ENCODE measurements around the gene TMEM229A. TPM values are rescaled to one million over a fixed set of nuclear protein-coding genes. Genes with fewer than 3 reads are reported as not detected.
"Not testable (repeated sequence)": the region's sequence is repeated elsewhere in the genome, so short reads cannot be mapped to it uniquely, and the experiment has no call there.

Gene TMEM229A
- total RNA-seq = not detected in 2 replicates

- peak; percentile 8 for DNase-seq (ENCODE audit: low read depth)
These were observed at the start of gene TMEM229A for GRCh38 chr7:124032369-124033094. TMEM229A (minus strand) TSS chr7:124033067; CDS start chr7:124033003, 64 bp downstream.

GRCh38 chr7:124082234-124082633 lies 49.4 kb upstream of the TMEM229A start:
- DNase-seq (ENCODE audit: low read depth) = not testable (repeated sequence)

- no peak for DNase-seq (ENCODE audit: low read depth)
These were observed 44.7 kb upstream of the TMEM229A start for GRCh38 chr7:124077546-124077945.

- DNase-seq (ENCODE audit: low read depth) = no peak
These were observed 44.0 kb upstream of the TMEM229A start for GRCh38 chr7:124076841-124077240.

GRCh38 chr7:124074007-124074406 lies 41.1 kb upstream of the TMEM229A start:
- no peak for DNase-seq (ENCODE audit: low read depth)

GRCh38 chr7:124073310-124073645 lies 40.4 kb upstream of the TMEM229A start:
- DNase-seq (ENCODE audit: low read depth) = no peak

GRCh38 chr7:124072603-124073309 lies 39.9 kb upstream of the TMEM229A start:
- DNase-seq (ENCODE audit: low read depth) = peak; percentile 54

GRCh38 chr7:124071843-124072242 lies 39.0 kb upstream of the TMEM229A start:
- DNase-seq (ENCODE audit: low read depth) = no peak

GRCh38 chr7:124062171-124062570 lies 29.3 kb upstream of the TMEM229A start:
- no peak for DNase-seq (ENCODE audit: low read depth)

GRCh38 chr7:124060528-124060927 lies 27.7 kb upstream of the TMEM229A start:
- DNase-seq (ENCODE audit: low read depth) = no peak

GRCh38 chr7:124059375-124059774 lies 26.5 kb upstream of the TMEM229A start:
- no peak for DNase-seq (ENCODE audit: low read depth)

GRCh38 chr7:124058515-124058914 lies 25.6 kb upstream of the TMEM229A start:
- DNase-seq (ENCODE audit: low read depth) = no peak

- no peak for DNase-seq (ENCODE audit: low read depth)
These were observed 25.0 kb upstream of the TMEM229A start for GRCh38 chr7:124057872-124058271.

GRCh38 chr7:124056234-124056633 lies 23.4 kb upstream of the TMEM229A start:
- DNase-seq (ENCODE audit: low read depth) = no peak

- no peak for DNase-seq (ENCODE audit: low read depth)
These were observed 19.0 kb upstream of the TMEM229A start for GRCh38 chr7:124051681-124052377.

- DNase-seq (ENCODE audit: low read depth) = no peak
These were observed 10.0 kb upstream of the TMEM229A start for GRCh38 chr7:124042826-124043225.

- DNase-seq (ENCODE audit: low read depth) = no peak
These were observed 8.6 kb upstream of the TMEM229A start for GRCh38 chr7:124041439-124041838.

- not testable (repeated sequence) for DNase-seq (ENCODE audit: low read depth)
These were observed 5.0 kb upstream of the TMEM229A start for GRCh38 chr7:124037902-124038301.

- DNase-seq (ENCODE audit: low read depth) = no peak
These were observed 2.8 kb upstream of the TMEM229A start for GRCh38 chr7:124035706-124036105.

GRCh38 chr7:124034754-124035100 lies 1.9 kb upstream of the TMEM229A start:
- no peak for DNase-seq (ENCODE audit: low read depth)

- no peak for DNase-seq (ENCODE audit: low read depth)
These were observed 1.2 kb upstream of the TMEM229A start for GRCh38 chr7:124033807-124034753.

Data from renal cortical epithelial cell (primary cell).